ENCODE results near the gene MAGEA4.

DNA sequence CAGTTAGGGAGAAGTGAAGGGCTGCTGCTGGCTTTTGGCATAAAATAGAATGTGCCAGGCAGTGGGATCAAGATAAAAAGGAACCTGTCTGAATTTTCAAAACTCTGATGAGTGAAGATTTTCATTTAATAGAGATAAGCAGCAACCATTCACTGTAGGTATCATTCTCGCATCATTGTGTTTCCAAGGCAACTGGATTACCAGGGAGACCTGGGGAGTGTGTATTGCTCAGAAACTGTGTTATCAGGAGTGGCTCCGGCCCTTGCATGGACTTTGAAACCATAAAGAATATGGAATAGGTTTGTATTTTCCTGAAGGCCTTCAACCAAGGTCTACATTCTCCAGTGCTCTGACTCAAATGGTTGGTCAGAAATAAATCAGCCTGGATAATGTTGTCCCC, 23.3 kb upstream of the MAGEA4 start:
- TF ChIP-seq, protein P1, sequence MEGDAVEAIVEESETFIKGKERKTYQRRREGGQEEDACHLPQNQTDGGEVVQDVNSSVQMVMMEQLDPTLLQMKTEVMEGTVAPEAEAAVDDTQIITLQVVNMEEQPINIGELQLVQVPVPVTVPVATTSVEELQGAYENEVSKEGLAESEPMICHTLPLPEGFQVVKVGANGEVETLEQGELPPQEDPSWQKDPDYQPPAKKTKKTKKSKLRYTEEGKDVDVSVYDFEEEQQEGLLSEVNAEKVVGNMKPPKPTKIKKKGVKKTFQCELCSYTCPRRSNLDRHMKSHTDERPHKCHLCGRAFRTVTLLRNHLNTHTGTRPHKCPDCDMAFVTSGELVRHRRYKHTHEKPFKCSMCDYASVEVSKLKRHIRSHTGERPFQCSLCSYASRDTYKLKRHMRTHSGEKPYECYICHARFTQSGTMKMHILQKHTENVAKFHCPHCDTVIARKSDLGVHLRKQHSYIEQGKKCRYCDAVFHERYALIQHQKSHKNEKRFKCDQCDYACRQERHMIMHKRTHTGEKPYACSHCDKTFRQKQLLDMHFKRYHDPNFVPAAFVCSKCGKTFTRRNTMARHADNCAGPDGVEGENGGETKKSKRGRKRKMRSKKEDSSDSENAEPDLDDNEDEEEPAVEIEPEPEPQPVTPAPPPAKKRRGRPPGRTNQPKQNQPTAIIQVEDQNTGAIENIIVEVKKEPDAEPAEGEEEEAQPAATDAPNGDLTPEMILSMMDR (IDR thresholded peaks at IDR 0.05): no peak
- no peak for TF ChIP-seq EZH2 (IDR thresholded peaks at IDR 0.05; ENCODE audit: borderline replicate concordance, insufficient read depth, low read depth, low read length, poor library complexity, severe bottlenecking)
